ENCODE results near the gene RPS14.

The RPS14 gene

GRCh38 chr5:150398722-150399523 is 50.6 kb downstream of the RPS14 start:
- DNase-seq = no peak

- DNase-seq = no peak
These were observed 51.5 kb downstream of the RPS14 start for GRCh38 chr5:150397782-150398721.

DNA sequence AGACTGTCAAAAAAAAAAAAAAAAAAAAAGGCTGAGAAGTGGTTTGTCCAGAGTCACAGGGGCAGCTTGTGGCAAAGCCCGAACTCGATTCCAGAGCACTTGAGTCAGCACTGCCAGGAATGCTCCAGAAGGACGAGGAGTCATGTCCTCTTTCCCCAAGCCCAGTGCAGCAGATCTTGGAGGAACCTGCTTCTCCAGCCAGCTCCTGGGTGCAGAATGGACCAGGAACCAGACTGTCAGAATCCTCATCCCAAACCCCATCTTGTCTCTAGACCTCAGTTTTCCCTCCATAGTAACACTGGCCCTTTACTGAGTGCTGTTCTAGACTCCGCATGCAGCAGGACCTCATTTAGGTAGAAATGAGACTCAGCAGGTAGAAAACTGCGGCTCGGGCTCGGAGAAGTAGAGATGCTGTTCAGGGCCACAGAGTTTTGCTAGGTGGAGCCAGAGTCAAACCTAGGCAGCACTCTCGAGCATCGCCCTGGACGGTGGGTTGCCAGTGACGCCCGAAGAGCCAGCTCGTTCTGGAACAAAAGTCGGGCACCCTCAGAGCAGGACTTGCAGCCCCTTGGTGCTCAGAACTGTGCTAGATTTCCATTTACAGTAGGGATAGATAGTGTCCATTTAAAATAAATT is 52.3 kb downstream of the RPS14 start:
- no peak for DNase-seq

DNA sequence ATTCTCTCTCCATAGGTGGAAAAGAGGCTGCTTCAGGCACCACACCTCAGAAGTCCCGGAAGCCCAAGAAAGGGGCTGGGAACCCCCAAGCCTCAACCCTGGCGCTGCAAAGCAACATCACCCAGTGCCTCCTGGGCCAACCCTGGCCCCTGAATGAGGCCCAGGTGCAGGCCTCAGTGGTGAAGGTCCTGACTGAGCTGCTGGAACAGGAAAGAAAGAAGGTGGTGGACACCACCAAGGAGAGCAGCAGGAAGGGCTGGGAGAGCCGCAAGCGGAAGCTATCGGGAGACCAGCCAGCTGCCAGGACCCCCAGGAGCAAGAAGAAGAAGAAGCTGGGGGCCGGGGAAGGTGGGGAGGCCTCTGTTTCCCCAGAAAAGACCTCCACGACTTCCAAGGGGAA is 53.3 kb downstream of the RPS14 start:
- no peak for DNase-seq

- no peak for DNase-seq
These were observed 53.9 kb downstream of the RPS14 start for GRCh38 chr5:150395688-150395975.

DNA sequence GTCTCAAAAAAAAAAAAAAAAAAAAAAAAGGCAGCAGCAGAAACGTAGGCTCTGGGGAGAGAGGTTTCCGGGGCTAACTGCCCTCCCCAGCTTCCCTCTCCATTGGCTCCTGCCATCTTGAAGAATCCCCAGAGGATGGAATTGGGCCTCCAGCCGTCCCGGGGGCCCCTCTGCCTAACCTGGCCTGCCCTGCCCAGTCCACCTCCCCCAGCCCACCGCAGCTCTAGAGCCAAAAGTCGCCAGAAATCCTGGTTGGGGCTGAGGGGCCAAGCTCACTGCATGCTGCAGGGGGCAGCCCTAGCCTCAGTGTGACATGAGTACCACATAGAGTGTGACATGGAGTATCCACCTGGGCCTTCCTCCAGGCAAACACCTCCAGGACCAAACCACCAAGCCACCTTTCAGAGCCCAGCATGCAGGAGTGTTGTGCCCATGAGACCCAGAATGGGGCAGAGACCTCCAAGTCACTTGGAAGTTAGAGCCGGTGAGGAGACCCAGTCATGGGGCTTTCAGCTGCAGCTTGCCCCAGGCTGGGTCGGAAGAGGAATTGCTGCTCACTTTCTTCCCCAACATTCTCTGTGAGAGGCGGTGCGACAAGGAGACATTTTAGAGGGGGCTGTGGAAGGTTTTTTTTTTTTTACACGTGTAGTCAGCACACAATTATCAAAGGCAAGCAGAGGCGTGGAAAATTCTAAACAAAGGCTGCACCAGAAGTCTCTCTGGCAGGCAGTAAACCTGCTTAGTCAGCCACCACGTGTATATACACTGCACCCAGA is 54.4 kb downstream of the RPS14 start:
- no peak for DNase-seq

DNA sequence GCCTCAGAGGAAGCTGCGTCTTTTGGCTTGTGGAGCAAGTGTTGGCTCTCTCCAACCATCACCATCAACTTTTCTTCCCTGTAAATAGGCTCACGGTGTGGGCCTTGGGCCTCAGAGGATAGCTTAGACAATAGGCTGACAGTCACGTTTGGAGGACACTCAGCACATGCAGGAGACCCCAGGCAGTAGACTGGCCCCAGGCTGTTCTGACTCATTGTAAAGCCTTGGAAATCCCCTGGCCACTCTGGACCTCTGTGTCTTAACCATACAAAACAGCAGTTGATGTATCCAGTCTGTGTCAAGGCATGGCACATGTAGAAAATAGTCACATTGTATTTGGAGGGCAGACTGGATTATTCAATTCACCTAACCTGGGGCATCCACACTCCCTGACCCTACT is 55.4 kb downstream of the RPS14 start:
- DNase-seq = no peak

DNA sequence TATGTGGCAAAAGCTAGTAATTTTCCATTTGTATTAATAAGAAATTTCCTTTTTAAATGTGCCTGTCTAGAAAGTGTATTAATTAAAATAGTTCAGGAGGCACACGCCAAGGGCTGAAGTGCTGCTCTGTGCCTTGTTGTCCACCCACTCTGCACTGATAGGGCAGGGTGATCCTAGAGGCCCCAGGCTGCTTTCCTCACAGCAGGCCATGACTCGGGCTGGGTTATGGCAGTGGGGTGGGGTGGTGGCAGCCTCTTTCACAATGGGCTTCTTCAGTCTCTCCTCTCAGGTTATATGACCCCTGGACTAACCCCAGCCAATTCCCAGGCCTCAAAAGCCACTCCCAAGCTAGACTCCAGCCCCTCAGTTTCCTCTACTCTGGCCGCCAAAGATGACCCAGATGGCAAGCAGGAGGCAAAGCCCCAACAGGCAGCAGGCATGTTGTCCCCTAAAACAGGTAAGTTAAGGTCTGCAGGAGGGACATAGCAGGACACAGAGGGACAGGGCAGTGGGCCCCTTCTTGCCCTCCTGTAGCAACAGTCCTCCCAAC is 56.4 kb downstream of the RPS14 start:
- no peak for DNase-seq

GRCh38 chr5:150392680-150393079 is 56.9 kb downstream of the RPS14 start:
- DNase-seq = no peak

Data from stimulated activated CD4-positive, alpha-beta T cell treated with anti-CD3 and anti-CD28 coated beads, Interleukin-12 subunit alpha, Interleukin-12 subunit beta, amount 100 ng/mL, for 4 hours (primary cell).